Tibial nerve (tissue), 4 donors: ENCODE data around the gene CEP164. TPM values are rescaled to one million over a fixed set of nuclear protein-coding genes. Genes with fewer than 3 reads are reported as not detected.

ENCODE experiments used
- DNase-seq, 2 donors: peaks; one replicate each; pipeline ENCODE4 v3.0.0-alpha.2; 2019; ENCODE audit warnings: low spot score in 2 of 2
- H3K27ac ChIP-seq, 4 donors: fragments of 200-600 bp; sonication (generic) in 3 of 4; one replicate each; pipeline ENCODE4 v1.5.1; 2017 to 2019; ENCODE audit warnings: mild to moderate bottlenecking in 1 of 4
- H3K27me3 ChIP-seq, 2 donors: fragments of 200-600 bp; sonication (generic) in 1 of 2; one replicate each; pipeline versions ENCODE4 v1.5.1 to v1.6.0; 2017 to 2019
- H3K36me3 ChIP-seq, 3 donors: fragments of 200-600 bp; sonication (generic); one replicate each; pipeline ENCODE4 v1.5.1; 2018 to 2019
- H3K4me1 ChIP-seq, 4 donors: fragments of 200-600 bp; sonication (generic) in 3 of 4; one replicate each; pipeline ENCODE4 v1.5.1; 2017 to 2019
- H3K4me3 ChIP-seq, 4 donors: fragments of 200-600 bp; sonication (generic) in 3 of 4; one replicate each; pipeline ENCODE4 v1.5.1; 2017 to 2019; ENCODE audit warnings: mild to moderate bottlenecking in 1 of 4, moderate library complexity in 1 of 4
- H3K9me3 ChIP-seq, 4 donors: fragments of 200-600 bp; sonication (generic) in 3 of 4; one replicate each; pipeline ENCODE4 v1.5.1; 2017 to 2019
- CTCF ChIP-seq, 5 experiments: fragments of 200-600 bp in 3 of 5; fragments of 450-650 bp in 2 of 5; sonication (generic) in 3 of 5; IDR thresholded peaks; one replicate each; pipeline ENCODE4 v1.5.1; 2016 to 2019; ENCODE audit warnings: antibody characterized with exemption in 5 of 5, mild to moderate bottlenecking in 3 of 5, moderate library complexity in 2 of 5
- EP300 ChIP-seq, 2 donors: sonication (generic); formaldehyde crosslinking; IDR thresholded peaks; one replicate each; pipeline ENCODE4 v1.6.1; 2017; ENCODE audit warnings: antibody characterized with exemption in 2 of 2, mild to moderate bottlenecking in 1 of 2
- POLR2A ChIP-seq, 2 donors: fragments of 450-650 bp; IDR thresholded peaks; one replicate each; pipeline ENCODE4 v1.6.1; 2017; ENCODE audit warnings: antibody characterized with exemption in 2 of 2, mild to moderate bottlenecking in 2 of 2, moderate library complexity in 2 of 2
- WGBS, 2 donors: methylation state at CpG; one replicate each; pipeline ENCODE4 v1.1.5; 2018; 5-methylcytosine and 5-hydroxymethylcytosine counted together
- total RNA-seq, 4 donors: library from RNA; depleted of rRNA; stranded (reverse); fragments of >200 nt; gene quantifications; one replicate each; pipeline ENCODE4 v1.1.0, GENCODE V29; 2016

Gene CEP164
- total RNA-seq, 4 donors from 2014 or later = 23.9 to 53.4 (median 39.4) TPM

DNA sequence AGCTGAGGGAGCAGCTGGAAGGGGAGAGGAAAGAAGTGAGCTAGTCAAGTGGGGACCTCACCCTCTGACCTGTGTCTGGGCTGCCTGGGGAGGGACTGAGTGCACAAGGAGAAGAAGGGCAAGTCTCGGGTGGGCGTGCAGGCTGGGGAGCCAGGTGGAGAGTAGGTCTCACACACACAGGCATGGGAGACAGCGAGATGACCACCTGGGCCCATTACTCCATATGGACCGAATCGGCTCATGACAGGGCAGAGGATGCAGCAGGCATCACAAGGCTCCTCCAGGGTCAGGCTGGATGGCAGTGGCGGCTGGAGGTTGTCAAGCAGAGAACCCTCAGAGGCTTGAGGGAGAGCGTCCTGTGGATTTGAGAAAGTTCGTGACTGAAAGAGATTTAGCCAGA, 63.5 kb downstream of the CEP164 start:
- no peak overlapping the region for H3K4me3 ChIP-seq
- no peaks in the 10 kb centered on the region for H3K4me1 ChIP-seq
- no peaks in the 10 kb centered on the region for H3K9me3 ChIP-seq
- DNase-seq = no peak
- no peak overlapping the region for H3K27ac ChIP-seq
- H3K36me3 ChIP-seq = peaks cover 0 to 100% (median 41%) of the 10 kb centered on the region in 3 donors
- TF ChIP-seq CTCF (IDR thresholded peaks at IDR 0.05) = no peak
- TF ChIP-seq EP300 (IDR thresholded peaks at IDR 0.05) = no peak
- TF ChIP-seq POLR2A (IDR thresholded peaks at IDR 0.05) = no peak
- no peaks in the 10 kb centered on the region for H3K27me3 ChIP-seq
- WGBS, 2 donors = 74 to 83% methylated on average over 8 of the region's 8 CpGs

- Histone ChIP-seq H3K36me3 (peaks cover 0 to 100% (median 47%) of the 10 kb centered on the region in 3 donors), H3K27ac (no peak overlapping the region), H3K4me1 (no peaks in the 10 kb centered on the region), H3K27me3 (no peaks in the 10 kb centered on the region), H3K4me3 (no peak overlapping the region), H3K9me3 (peaks cover 0 to 4% (median 0%) of the 10 kb centered on the region in 4 donors)
- WGBS, 2 donors = 76 to 80% methylated on average over 10 to 11 of the region's 12 CpGs
- DNase-seq = no peak
- TF ChIP-seq POLR2A (IDR thresholded peaks at IDR 0.05) (no peak), CTCF (IDR thresholded peaks at IDR 0.05) (no peak), EP300 (IDR thresholded peaks at IDR 0.05) (no peak)
These were observed 64.5 kb downstream of the CEP164 start for GRCh38 chr11:117392001-117392690.

DNA sequence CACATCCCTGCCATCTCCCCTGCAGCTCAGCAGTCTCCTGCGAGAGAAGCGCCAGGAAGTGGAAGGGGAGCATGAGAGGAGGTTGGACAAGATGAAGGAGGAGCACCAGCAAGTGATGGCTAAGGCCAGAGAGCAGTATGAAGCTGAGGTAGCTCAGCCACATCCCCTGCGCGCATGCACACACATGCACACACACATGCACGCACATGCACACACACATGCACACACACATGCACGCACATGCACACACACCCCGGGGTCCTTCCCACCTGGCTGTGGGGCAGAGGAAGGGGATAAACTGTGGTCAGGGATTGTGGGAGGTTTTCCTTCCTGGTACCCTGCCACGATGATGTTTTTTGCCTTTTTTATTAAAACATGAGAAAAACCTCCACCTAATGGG, 65.3 kb downstream of the CEP164 start:
- Histone ChIP-seq H3K9me3 (peaks cover 0 to 10% (median 0%) of the 10 kb centered on the region in 4 donors), H3K27me3 (no peaks in the 10 kb centered on the region), H3K27ac (no peak overlapping the region), H3K36me3 (peaks cover 0 to 100% (median 51%) of the 10 kb centered on the region in 3 donors), H3K4me3 (no peak overlapping the region), H3K4me1 (no peaks in the 10 kb centered on the region)
- TF ChIP-seq POLR2A (IDR thresholded peaks at IDR 0.05) = no peak
- no peak for TF ChIP-seq CTCF (IDR thresholded peaks at IDR 0.05)
- TF ChIP-seq EP300 (IDR thresholded peaks at IDR 0.05) = no peak
- DNase-seq = no peak
- 94 to 96% methylated on average over 8 of the region's 8 CpGs for WGBS, 2 donors

DNA sequence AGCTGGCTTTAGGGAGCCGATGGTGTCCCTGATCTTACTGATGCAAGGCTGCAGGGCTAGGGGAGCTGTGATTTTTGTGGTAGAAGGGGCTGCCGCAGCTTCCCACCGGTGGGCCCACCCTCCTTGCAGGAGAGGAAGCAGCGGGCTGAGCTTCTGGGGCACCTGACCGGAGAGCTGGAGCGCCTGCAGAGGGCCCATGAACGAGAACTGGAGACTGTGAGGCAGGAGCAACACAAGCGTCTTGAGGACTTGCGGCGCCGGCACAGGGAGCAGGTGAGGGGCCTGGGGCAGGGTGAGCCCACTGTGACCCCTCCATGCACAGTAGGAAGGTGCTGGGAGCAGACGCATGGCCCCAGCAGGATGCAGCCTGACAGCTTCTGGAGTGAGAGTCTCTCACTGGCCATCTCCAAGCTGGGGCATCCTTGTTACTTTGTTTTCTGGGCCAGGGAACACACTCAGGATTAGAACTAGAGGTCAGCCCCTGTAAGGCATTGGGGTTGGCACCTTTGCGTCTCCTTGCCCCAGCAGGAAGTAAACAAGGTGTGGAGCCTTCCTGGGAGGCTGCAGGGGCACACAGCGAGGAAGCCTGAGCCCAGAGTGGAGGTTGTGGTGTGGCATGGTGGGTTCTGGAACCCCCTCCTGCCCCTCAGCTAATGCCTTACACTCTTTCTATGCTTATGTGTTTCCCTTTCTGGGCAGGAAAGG, 66.7 kb downstream of the CEP164 start:
- no peaks in the 10 kb centered on the region for H3K4me1 ChIP-seq
- peaks cover 0 to 20% (median 0%) of the 10 kb centered on the region in 4 donors for H3K9me3 ChIP-seq
- no peak for TF ChIP-seq CTCF (IDR thresholded peaks at IDR 0.05)
- TF ChIP-seq EP300 (IDR thresholded peaks at IDR 0.05) = no peak
- TF ChIP-seq POLR2A (IDR thresholded peaks at IDR 0.05) = no peak
- H3K27me3 ChIP-seq = no peaks in the 10 kb centered on the region
- no peak overlapping the region for H3K27ac ChIP-seq
- WGBS, 2 donors = 90 to 96% methylated on average over 13 to 14 of the region's 14 CpGs
- peaks cover 0 to 97% (median 57%) of the 10 kb centered on the region in 3 donors for H3K36me3 ChIP-seq
- H3K4me3 ChIP-seq = no peak overlapping the region
- DNase-seq = no peak

GRCh38 chr11:117395476-117395875, 67.8 kb downstream of the CEP164 start:
- DNase-seq = no peak
- 75 to 81% methylated on average over 4 of the region's 4 CpGs for WGBS, 2 donors
- H3K36me3 ChIP-seq = peaks cover 0 to 86% (median 57%) of the 10 kb centered on the region in 3 donors

More at GRCh38 chr11:117395476-117395875, 67.8 kb downstream of the CEP164 start:
- no peak overlapping the region for H3K4me3 ChIP-seq
- H3K27ac ChIP-seq = no peak overlapping the region
- H3K4me1 ChIP-seq = no peaks in the 10 kb centered on the region
- H3K9me3 ChIP-seq = peaks cover 0 to 20% (median 0%) of the 10 kb centered on the region in 4 donors
- no peak for TF ChIP-seq POLR2A (IDR thresholded peaks at IDR 0.05)
- no peak for TF ChIP-seq EP300 (IDR thresholded peaks at IDR 0.05)
- TF ChIP-seq CTCF (IDR thresholded peaks at IDR 0.05) = no peak
- H3K27me3 ChIP-seq = no peaks in the 10 kb centered on the region
